IMR-90 (cell line): ENCODE results near the gene MRGPRF.

ENCODE experiments used
- BHLHE40 ChIP-seq: fragments of 150-350 bp; IDR thresholded peaks from 2 replicates; pipeline ENCODE4 v1.6.1; 2016; ENCODE audit warnings: mild to moderate bottlenecking, low read depth, low read length
- CEBPB ChIP-seq: IDR thresholded peaks from 2 replicates; pipeline ENCODE4 v1.6.1; 2012; ENCODE audit warnings: low read depth, low read length, improper control_type of control experiment
- CHD1 ChIP-seq: IDR thresholded peaks from 2 replicates; pipeline ENCODE4 v1.6.1; 2012; ENCODE audit warnings: low read depth, low read length, improper control_type of control experiment
- FOS ChIP-seq: fragments of 150-350 bp; IDR thresholded peaks from 2 replicates; pipeline ENCODE4 v1.6.1; 2016; ENCODE audit warnings: low read depth, low read length
- MAFK ChIP-seq: IDR thresholded peaks from 2 replicates; pipeline ENCODE4 v1.6.1; 2012; ENCODE audit warnings: low read depth, low read length, improper control_type of control experiment
- MXI1 ChIP-seq: IDR thresholded peaks from 2 replicates; pipeline ENCODE4 v1.6.1; 2012; ENCODE audit warnings: low read depth, mild to moderate bottlenecking, low read length, moderate library complexity, borderline replicate concordance
- NFE2L2 ChIP-seq: fragments of 150-350 bp; IDR thresholded peaks from 2 replicates; pipeline ENCODE4 v1.6.1; 2016; ENCODE audit warnings: low read depth, mild to moderate bottlenecking, low read length
- POLR2A ChIP-seq: IDR thresholded peaks from 2 replicates; pipeline ENCODE4 v1.6.1; 2012; ENCODE audit warnings: mild to moderate bottlenecking, low read depth, low read length
- RAD21 ChIP-seq: IDR thresholded peaks from 2 replicates; pipeline ENCODE4 v1.6.1; 2012; ENCODE audit warnings: low read length, improper control_type of control experiment
- RCOR1 ChIP-seq: IDR thresholded peaks from 2 replicates; pipeline ENCODE4 v1.6.1; 2012; ENCODE audit warnings: mild to moderate bottlenecking, low read length, improper control_type of control experiment; ENCODE audit not compliant: insufficient replicate concordance
- RFX5 ChIP-seq: IDR thresholded peaks from 2 replicates; pipeline ENCODE4 v1.8.0; 2012; ENCODE audit warnings: low read depth, mild to moderate bottlenecking, low read length, moderate library complexity
- TF ChIP-seq, protein P1 (sequence below): conservative IDR thresholded peaks from 2 replicates; pipeline ENCODE4 v1.5.1; 2012; ENCODE audit warnings: mild to moderate bottlenecking, low read depth, low read length, improper control_type of control experiment
- TF ChIP-seq, protein P2 (sequence below): fragments of 150-350 bp; IDR thresholded peaks from 2 replicates; pipeline ENCODE4 v1.6.1; 2016; ENCODE audit warnings: low read depth, mild to moderate bottlenecking, low read length, moderate library complexity, borderline replicate concordance
- TF ChIP-seq, protein P3 (sequence below): fragments of 150-350 bp; IDR thresholded peaks from 2 replicates; pipeline ENCODE4 v1.6.1; 2017; ENCODE audit warnings: mild to moderate bottlenecking, antibody characterized with exemption, low read length, low read depth

DNA sequence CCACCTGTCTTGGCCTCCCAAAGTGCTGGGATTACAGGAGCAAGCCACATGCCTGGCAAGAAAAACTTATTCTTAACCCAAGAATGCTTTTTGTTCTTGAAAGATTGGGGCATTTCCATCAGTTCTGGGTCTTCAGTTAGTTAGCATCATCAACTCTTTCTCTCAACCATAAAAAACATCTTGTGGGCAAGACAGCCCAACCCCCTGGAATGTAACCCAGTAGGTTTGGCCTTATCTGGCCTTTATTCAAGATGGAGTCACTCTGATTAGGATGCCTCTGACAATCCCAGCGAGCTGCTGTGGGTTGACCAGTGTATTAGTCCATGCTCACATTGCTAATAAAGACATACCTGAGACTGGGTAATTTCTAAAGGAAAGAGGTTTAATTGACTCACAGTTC lies 26.5 kb upstream of the MRGPRF start:
- TF ChIP-seq, protein P1, sequence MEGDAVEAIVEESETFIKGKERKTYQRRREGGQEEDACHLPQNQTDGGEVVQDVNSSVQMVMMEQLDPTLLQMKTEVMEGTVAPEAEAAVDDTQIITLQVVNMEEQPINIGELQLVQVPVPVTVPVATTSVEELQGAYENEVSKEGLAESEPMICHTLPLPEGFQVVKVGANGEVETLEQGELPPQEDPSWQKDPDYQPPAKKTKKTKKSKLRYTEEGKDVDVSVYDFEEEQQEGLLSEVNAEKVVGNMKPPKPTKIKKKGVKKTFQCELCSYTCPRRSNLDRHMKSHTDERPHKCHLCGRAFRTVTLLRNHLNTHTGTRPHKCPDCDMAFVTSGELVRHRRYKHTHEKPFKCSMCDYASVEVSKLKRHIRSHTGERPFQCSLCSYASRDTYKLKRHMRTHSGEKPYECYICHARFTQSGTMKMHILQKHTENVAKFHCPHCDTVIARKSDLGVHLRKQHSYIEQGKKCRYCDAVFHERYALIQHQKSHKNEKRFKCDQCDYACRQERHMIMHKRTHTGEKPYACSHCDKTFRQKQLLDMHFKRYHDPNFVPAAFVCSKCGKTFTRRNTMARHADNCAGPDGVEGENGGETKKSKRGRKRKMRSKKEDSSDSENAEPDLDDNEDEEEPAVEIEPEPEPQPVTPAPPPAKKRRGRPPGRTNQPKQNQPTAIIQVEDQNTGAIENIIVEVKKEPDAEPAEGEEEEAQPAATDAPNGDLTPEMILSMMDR, result no peak
- TF ChIP-seq CEBPB, result no peak
- no peak for TF ChIP-seq MXI1
- TF ChIP-seq POLR2A, result no peak
- TF ChIP-seq, protein P2, sequence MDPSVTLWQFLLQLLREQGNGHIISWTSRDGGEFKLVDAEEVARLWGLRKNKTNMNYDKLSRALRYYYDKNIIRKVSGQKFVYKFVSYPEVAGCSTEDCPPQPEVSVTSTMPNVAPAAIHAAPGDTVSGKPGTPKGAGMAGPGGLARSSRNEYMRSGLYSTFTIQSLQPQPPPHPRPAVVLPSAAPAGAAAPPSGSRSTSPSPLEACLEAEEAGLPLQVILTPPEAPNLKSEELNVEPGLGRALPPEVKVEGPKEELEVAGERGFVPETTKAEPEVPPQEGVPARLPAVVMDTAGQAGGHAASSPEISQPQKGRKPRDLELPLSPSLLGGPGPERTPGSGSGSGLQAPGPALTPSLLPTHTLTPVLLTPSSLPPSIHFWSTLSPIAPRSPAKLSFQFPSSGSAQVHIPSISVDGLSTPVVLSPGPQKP, result no peak
- TF ChIP-seq BHLHE40, result no peak
- no peak for TF ChIP-seq RAD21
- TF ChIP-seq RCOR1, result no peak
- TF ChIP-seq, protein P3, sequence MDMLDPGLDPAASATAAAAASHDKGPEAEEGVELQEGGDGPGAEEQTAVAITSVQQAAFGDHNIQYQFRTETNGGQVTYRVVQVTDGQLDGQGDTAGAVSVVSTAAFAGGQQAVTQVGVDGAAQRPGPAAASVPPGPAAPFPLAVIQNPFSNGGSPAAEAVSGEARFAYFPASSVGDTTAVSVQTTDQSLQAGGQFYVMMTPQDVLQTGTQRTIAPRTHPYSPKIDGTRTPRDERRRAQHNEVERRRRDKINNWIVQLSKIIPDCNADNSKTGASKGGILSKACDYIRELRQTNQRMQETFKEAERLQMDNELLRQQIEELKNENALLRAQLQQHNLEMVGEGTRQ, result no peak
- TF ChIP-seq RFX5, result no peak
- no peak for TF ChIP-seq CHD1
- no peak for TF ChIP-seq MAFK
- no peak for TF ChIP-seq FOS
- no peak for TF ChIP-seq NFE2L2
